ENCODE data around the gene LRRFIP2.

Gene LRRFIP2

GRCh38 chr3:37025561-37026335, 148.6 kb downstream of the LRRFIP2 start:
- DNase-seq (ENCODE audit: low read depth), result no peak

- no peak for DNase-seq (ENCODE audit: low read depth)
These were observed 149.5 kb downstream of the LRRFIP2 start for GRCh38 chr3:37024820-37025405.

GRCh38 chr3:37024092-37024491, 150.3 kb downstream of the LRRFIP2 start:
- no peak for DNase-seq (ENCODE audit: low read depth)

- DNase-seq (ENCODE audit: low read depth), result no peak
These were observed 156.7 kb downstream of the LRRFIP2 start for GRCh38 chr3:37017683-37018082.

- DNase-seq (ENCODE audit: low read depth), result no peak
These were observed 157.5 kb downstream of the LRRFIP2 start for GRCh38 chr3:37016903-37017302.

- no peak for DNase-seq (ENCODE audit: low read depth)
These were observed 158.7 kb downstream of the LRRFIP2 start for GRCh38 chr3:37015642-37016041.

GRCh38 chr3:37014620-37015019, 159.8 kb downstream of the LRRFIP2 start:
- DNase-seq (ENCODE audit: low read depth), result no peak

Data from activated T-helper 1 cell treated with Interleukin-2 at 50 U/mL for 16 hours (primary cell).